NCI-H1694 treated with DMSO at 0.1 percent for 48 hours (cell line): ENCODE results near the gene IKZF3.

Experiments used
- DNase-seq: peaks from one replicate; lab custom pipeline; 2025; lab: John Stamatoyannopoulos, UW

The IKZF3 gene

GRCh38 chr17:39814497-39814896 is 49.6 kb downstream of the IKZF3 start:
- no peak for DNase-seq

GRCh38 chr17:39813631-39814030 is 50.5 kb downstream of the IKZF3 start:
- DNase-seq: no peak

GRCh38 chr17:39812466-39812865 is 51.6 kb downstream of the IKZF3 start:
- no peak for DNase-seq

GRCh38 chr17:39810939-39811728 is 53.0 kb downstream of the IKZF3 start:
- no peak for DNase-seq

GRCh38 chr17:39809221-39809620 is 54.9 kb downstream of the IKZF3 start:
- DNase-seq: no peak

GRCh38 chr17:39808409-39808997 is 55.6 kb downstream of the IKZF3 start:
- no peak for DNase-seq

GRCh38 chr17:39804839-39805238 is 59.3 kb downstream of the IKZF3 start:
- no peak for DNase-seq

GRCh38 chr17:39801055-39801454 is 63.1 kb downstream of the IKZF3 start:
- no peak for DNase-seq

GRCh38 chr17:39800540-39800939 is 63.6 kb downstream of the IKZF3 start:
- no peak for DNase-seq

GRCh38 chr17:39799395-39799794 is 64.7 kb downstream of the IKZF3 start:
- DNase-seq: no peak

- DNase-seq: no peak
Observed at GRCh38 chr17:39794249-39794970, 69.7 kb downstream of the IKZF3 start.

GRCh38 chr17:39793301-39793872 is 70.7 kb downstream of the IKZF3 start:
- no peak for DNase-seq

- DNase-seq: no peak
Observed at GRCh38 chr17:39792526-39793221, 71.4 kb downstream of the IKZF3 start.

GRCh38 chr17:39791111-39791992 is 72.8 kb downstream of the IKZF3 start:
- DNase-seq: no peak

- DNase-seq: no peak
Observed at GRCh38 chr17:39787743-39788484, 76.2 kb downstream of the IKZF3 start.

- DNase-seq: no peak
Observed at GRCh38 chr17:39787041-39787440, 77.1 kb downstream of the IKZF3 start.

GRCh38 chr17:39782980-39783379 is 81.1 kb downstream of the IKZF3 start:
- DNase-seq: no peak

- DNase-seq: no peak
Observed at GRCh38 chr17:39782481-39782880, 81.6 kb downstream of the IKZF3 start.

GRCh38 chr17:39781861-39782213 is 82.3 kb downstream of the IKZF3 start:
- DNase-seq: no peak

GRCh38 chr17:39781031-39781860 is 82.9 kb downstream of the IKZF3 start:
- DNase-seq: no peak
